GM21528 (cell line): ENCODE measurements around the gene IDS.

ENCODE experiments used
- ATAC-seq: cut with Tn5 transposase; IDR thresholded peaks from one replicate; pipeline ENCODE4 v1.9.1; 2021; ENCODE audit warnings: mild to moderate bottlenecking, moderate library complexity; ENCODE audit not compliant: unreplicated experiment, low FRiP score

Gene IDS

GRCh38 chrX:149462849-149463248, 42.3 kb downstream of the IDS start:
- ATAC-seq, result no peak

DNA sequence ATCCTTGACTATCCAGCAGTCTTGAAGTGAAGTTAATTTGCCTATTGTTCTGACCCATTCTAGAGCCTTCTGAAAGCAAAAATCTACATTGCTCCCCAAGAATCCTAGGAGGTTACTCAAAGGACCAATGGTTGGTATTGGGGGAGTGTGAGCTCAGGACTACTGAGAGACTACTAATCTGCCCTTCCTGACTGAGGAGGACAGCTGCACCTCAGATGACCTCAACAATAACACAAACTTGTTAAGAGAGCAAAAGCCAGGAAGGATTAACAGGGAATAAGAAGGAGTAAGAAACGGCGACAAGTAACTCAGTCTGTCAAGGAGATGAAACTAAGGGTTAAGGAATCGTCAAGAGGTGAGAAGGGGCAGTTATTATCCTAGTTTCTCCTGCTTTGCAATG, 43.4 kb downstream of the IDS start:
- ATAC-seq, result no peak

DNA sequence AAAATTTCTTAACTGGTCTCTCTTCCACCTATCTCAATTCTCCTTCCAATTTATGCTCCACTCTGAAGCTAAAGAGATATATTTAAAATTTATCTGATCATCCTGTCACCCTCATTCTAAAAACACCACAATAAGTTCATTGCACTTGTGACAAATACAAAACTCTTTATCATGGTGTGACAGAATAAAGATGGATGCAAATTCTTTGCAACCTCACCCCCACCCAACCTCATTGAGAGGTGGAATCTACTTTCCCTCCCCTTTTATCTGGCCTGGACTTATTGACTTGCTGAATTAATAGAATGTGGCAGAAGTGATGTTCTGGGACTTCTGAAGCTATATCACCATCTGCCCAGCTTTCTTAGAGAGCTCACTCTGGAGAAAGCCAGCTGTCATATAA, 46.5 kb downstream of the IDS start:
- ATAC-seq, result no peak

GRCh38 chrX:149456476-149457245, 48.4 kb downstream of the IDS start:
- ATAC-seq, result no peak

DNA sequence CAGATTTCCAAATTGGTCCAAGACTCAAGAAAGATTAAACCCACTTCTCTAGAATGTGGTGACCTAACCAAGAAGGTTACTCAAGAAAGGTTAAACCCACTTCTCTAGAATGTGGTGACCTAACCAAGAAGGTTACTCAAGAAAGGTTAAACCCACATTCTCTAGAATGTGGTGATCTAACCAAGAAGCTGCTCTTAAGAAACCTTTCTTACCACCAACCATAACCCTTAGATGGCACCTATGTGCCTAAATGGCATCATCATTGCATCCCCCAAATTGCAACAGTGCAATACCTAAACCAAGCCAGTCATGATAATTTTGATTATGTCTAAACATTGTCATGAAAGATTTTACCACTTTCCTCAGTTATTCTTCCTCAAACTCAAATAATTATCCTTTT, 49.2 kb downstream of the IDS start:
- ATAC-seq, result no peak

DNA sequence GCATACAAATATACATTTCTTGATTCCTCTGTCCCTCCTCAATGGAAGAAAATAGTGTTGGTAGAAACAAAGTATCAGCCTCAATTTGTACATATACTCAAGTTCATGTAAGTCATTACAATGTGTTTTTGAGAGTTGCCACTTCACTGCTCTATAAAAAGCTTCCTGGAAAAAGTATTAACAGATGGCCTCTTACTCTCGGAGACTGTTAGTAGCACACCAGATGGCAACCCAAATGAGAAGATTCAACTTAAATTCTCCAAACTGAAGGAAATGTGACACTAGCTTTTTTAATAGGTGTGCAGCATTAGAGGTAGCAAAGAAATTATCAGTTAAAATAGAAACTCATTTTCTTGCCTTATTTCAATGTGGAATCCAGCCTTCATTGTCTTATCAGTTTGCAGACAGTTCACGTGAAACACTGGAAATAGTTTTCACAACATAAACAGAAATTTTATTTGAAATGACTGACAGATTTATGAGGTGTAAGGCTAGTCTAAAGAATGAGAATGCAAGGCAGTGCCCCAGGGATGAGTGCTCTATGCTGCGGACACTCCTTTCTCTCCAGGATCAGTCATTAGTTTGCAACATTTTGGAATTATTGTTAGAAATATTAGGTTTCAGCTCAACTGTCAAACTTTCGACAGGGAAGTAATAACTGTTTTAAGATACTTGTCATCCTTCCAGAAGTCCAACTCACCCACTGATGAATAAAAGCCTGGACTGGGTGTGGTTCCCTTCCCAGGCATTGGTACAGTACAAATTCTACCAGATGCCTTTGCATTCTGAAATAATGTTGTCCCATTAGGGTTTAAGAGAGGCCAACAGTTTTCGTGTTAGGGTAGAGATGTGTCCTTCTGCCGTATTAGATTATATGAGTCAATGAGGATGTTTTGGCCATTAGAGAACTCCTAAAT, 50.9 kb downstream of the IDS start:
- no peak for ATAC-seq

DNA sequence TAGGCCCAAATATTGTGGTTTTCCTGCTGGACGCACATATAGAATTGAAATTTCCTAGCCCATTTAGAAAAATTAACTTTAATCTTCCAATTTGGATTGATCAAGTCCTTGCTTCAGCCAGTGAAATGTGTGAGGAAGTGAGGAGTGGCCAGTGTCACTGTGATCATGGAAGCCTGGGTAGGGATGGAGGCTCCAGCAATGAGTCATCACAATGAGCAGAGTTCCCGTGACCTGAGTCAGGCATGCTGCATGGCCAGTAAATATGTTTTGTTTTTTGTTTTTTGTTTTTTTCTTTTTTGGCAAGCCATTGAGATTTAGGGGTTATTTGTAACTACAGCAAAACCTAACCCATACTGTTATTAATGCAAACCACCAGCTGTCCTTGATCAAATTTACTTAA, 52.1 kb downstream of the IDS start:
- ATAC-seq, result no peak

DNA sequence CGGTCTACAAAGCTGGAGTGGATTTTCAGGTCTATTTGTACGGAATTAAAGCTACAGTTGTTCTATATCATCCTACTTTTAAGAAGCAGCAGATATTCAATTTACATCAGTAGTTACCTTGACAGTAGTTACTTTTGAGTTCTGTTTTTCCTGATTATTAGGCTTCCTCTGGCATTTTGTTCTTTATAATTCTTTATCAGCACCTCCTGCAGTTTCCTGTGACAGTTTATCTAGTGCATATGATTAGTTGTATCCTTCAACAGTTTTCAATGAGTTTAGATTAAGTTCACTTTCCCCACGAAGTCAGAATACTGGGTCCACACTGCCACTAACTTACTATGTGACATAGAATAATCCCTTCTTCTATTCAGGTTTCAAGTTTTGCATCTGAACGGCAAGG, 71.7 kb downstream of the IDS start:
- no peak for ATAC-seq

GRCh38 chrX:149433051-149433450, 72.1 kb downstream of the IDS start:
- ATAC-seq, result no peak
